HG02884 (cell line): ENCODE measurements around the gene ATPAF2.
"Not testable (repeated sequence)": the region's sequence is repeated elsewhere in the genome, so short reads cannot be mapped to it uniquely, and the experiment has no call there.

Experiments
- ATAC-seq: cut with Tn5 transposase; IDR thresholded peaks from one replicate; pipeline ENCODE4 v1.9.1; 2021; ENCODE audit warnings: mild to moderate bottlenecking, moderate library complexity; ENCODE audit not compliant: unreplicated experiment

The ATPAF2 gene

DNA sequence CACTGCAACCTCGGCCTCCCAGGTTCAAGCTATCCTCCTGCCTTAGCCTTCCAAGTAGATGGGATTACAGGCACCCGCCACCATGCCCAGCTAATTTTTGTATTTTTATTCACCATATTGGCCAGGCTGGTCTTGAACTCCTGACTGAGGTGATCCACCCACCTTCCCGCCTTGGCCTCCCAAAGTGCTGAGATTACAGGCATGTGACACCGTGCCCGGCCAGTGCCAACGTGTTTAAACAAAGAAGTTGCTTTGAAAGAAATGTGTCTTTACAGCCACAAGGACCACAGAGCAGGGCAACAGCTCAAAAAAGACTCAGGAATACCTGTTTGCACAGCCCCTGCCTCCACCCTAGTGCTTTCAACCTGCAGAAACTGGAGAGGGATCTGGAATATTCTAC is 25.0 kb downstream of the ATPAF2 start:
- ATAC-seq: no peak

DNA sequence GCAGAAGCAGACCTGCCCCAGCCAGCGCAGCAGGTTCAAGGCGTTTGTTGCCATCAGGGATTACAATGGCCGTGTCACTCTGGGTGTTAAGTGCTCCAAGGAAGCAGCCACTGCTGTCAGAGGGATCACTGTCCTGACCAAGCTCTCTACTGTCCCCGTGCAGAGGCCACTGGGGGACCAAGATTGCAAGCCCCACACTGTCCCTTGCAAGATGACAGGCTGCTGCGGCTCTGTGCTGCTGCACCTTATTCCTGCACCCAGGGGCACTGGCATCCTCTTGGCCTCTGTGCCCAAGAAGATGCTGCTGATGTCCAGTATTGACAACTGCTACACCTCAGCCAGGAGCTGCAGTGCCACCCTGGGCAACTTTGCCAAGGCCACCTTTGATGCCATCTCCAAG is 27.7 kb downstream of the ATPAF2 start:
- ATAC-seq: no peak

- no peak for ATAC-seq
Observed at GRCh38 chr17:18009609-18010420, 29.2 kb downstream of the ATPAF2 start.

DNA sequence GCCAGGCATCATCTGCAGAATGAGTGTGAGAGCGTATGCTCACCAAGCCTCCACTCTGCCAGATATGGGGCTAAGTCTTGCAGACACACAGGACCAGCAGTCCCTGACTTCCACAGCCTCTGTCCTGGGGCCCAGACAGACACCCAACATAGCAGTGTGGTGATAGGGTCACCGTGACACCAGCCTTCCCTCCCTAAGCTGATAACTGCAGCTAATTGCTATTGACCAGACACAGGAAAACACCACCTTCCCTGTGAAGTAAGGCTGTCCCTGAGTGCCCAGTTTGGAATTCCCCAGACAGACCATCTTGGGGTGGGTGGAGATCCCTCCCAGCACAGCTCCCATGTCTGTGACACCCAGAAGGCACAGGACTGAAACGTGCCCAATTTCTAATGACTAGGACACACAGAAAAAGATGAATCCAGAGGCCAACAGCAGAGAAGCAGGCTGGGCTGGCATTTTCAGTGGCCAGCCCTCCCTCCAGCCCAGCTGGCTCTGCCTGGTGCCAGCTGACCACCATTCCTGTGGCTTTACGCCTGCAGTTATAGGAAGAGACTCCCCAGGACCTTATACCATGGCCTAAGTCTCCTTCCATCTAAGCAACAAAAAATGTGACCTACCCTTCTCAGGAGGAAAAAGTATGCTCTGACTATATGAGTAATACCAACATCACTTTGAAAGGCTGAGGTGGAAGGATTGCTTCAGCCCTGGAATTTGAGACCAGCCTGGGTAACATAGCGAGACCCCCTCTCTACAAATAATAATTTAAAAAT is 30.3 kb downstream of the ATPAF2 start:
- no peak for ATAC-seq

DNA sequence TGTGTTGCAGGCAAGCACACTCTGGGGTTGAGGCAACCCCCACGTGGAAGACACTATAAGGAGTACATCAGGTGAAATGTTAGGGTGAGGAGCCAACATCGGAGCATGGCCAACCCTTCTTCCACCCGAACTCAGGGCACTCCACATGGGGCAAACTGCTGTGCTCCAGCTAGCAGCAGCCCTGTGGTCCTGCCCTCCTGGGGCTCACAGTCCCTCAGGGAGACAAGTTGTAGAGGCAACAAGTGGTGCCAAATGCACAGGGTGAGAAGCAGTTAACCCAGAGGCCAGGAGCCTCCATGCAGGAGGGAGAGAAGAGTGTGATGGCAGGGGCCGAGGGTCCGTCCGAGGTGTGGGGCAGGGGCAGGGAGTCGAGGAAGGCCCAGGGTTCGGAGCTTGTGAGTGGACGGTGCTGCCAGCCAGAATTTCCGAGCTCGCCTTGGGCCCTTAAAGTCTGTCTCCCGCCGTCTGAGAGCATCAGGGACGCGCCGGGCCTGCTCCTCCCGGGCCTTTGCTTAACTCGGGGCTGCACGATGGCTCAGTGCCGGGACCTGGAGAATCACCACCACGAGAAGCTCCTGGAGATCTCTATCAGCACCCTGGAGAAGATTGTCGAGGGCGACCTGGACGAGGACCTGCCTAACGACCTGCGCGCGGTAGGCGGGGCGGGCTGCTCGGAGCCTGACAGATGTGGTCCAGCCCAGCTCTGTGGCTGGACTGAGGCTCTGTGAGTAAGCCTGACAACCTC is 32.3 kb downstream of the ATPAF2 start:
- no peak for ATAC-seq

- no peak for ATAC-seq
Observed at GRCh38 chr17:18005496-18005895, 33.5 kb downstream of the ATPAF2 start.

DNA sequence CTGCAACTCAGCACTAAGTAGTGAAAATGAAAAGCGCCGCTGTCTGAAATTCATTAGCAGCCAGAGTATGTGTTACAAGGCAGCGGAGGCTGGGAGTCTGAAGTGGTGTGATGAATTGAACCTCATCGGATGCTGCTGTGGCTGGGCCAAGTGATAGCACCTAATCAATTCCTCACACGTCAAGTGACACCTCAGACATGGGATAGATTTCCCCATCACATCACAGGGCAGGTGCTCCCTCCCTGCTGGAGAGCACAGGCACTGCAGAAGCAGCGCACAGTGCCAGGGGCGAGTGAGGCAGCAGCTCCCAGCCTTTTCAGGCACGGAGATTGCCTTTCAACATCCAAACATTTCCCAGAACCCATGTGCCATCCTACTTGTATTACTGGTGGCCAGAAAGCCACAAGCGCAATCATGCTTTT is 34.1 kb downstream of the ATPAF2 start:
- ATAC-seq: no peak

DNA sequence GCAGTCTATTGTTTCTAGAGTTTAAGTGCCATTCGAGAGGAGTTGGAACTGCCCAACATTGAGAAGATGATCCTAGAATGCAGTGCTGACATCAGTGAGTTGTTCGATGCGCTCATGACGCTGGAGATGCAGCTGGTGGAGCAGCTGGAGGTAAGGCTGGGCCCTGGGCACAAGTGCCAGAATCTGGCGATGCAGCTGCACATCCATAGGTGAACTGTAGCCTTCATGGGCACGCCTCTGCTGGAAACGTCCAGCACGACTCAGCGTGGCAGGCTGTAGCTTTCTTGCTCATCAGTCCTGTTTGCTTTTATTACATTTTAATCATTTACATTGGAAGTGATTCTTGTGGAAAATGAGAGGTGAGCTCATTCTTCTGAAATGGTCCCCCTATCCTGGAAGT is 34.6 kb downstream of the ATPAF2 start:
- ATAC-seq: no peak

- no peak for ATAC-seq
Observed at GRCh38 chr17:18002171-18002570, 36.8 kb downstream of the ATPAF2 start.

DNA sequence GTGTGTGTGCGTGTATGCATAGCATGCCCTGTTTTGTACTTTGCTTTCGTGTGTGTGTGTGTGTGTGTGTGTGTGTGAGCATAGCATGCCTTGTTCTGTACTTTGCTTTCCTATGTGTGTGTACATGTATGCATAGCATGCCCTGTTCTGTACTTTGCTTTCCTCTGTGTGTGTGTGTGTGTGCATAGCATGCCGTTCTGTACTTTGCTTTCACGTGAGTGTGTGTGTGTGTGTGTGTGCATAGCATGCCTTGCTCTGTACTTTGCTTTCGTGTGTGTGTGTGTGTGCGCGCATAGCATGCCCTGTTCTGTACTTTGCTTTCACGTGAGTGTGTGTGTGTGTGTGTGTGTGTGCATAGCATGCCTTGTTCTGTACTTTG is 38.9 kb downstream of the ATPAF2 start:
- ATAC-seq: no peak

- ATAC-seq: no peak
Observed at GRCh38 chr17:17999364-18000029, 39.5 kb downstream of the ATPAF2 start.

DNA sequence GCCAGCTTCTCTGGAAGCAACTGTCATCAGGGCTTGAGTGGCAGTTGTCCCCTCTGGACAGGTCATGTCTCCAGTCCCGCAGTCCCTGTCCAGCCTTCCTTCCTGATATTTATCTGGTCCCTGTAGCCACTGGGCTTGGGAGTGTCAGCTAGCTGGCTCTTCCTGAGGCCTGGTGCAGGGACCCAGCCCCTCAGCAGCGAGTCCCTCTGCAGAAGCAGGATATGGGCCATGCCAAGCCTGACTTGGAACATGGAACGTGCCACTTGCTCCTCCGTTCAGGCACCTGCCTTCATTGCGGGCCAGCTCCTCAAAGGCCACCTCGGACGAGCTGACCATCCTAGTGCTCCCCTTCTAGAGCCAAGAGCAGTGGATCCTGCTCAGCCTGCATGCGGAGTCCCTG is 40.0 kb downstream of the ATPAF2 start:
- ATAC-seq: no peak

- not testable (repeated sequence) for ATAC-seq
Observed at GRCh38 chr17:17995887-17996286, 43.1 kb downstream of the ATPAF2 start.

- no peak for ATAC-seq
Observed at GRCh38 chr17:17994271-17995069, 44.5 kb downstream of the ATPAF2 start.

- ATAC-seq: no peak
Observed at GRCh38 chr17:17993852-17994251, 45.1 kb downstream of the ATPAF2 start.

DNA sequence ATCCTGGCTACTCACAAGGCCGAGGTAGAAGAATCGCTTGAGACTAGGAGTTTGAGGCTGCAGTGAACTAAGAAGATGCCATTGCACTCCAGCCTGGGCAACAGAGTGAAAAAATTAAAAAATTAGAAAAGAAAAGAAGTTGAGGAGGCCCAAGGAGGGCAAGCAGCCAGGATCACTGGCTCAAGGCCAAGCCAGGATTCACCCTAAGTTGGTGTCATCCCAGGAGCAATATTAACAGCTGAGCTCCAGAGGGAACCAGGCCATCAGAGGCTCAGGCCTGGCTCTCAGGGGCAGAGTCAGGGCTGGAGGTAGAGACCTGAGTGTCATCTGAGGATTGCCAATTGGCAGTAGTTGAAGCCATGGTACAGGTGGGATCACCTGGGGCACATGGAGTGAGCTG is 45.6 kb downstream of the ATPAF2 start:
- ATAC-seq: no peak

GRCh38 chr17:17990282-17990681 is 48.7 kb downstream of the ATPAF2 start:
- ATAC-seq: no peak

GRCh38 chr17:17989618-17990017 is 49.4 kb downstream of the ATPAF2 start:
- no peak for ATAC-seq

DNA sequence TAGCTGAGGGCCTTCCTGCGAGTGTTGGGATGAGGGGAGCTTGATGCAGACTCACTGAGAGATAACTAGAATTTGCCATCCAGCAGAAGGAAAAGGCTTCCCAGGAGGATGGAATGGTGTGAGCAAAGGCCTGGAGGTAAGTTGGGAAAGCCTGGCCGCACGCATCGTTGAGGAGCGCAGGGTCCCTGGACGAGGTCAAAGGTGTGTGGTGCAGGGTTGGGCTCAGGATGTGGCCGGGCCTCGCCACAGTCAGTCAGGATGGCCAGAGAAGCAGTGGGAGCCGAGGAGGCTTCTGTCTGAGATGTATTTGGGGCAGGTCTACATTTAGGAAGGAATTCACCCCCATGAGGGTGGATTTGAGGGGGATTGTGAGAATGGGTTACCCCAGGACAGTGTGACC is 49.9 kb downstream of the ATPAF2 start:
- no peak for ATAC-seq

DNA sequence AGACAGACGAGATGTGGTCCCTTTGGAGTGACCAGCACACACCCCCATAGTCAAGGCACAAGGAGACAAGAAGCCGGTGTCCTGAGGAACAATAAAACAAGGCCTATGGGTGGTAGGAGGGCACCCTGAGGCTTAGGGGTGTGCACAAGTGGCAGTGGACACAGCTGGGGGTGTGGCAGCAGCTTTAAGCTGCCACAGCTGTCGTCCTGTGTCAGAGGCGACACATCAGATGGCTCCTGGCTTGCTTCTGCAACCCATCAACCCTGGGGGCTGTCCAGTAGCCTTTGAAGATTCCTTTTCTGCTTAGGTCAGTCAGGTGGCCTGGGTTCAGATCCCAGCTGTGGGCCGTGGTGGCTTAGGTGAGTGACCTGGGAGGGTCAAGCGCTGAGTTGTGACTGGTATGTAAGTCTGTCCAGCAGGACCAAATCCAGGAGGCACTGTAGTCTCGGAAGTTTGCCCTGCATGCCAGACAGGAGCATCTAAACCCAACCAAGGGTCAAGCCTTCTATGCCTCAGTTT is 50.5 kb downstream of the ATPAF2 start:
- ATAC-seq: no peak
